GM12801 (cell line): ENCODE data around the gene MDFI.

ENCODE experiments used
- CTCF ChIP-seq: IDR thresholded peaks from one replicate; pipeline ENCODE4 v1.5.1; 2011; ENCODE audit warnings: control low read depth; ENCODE audit not compliant: insufficient read length; ENCODE audit errors: extremely low read depth

The MDFI gene

GRCh38 chr6:41683273-41683522 is 44.9 kb downstream of the MDFI start:
- TF ChIP-seq CTCF = no peak

GRCh38 chr6:41683523-41684310 is 45.4 kb downstream of the MDFI start:
- TF ChIP-seq CTCF = no peak

- no peak for TF ChIP-seq CTCF
These were observed 46.3 kb downstream of the MDFI start for GRCh38 chr6:41684311-41685180.

GRCh38 chr6:41685641-41686380 is 47.5 kb downstream of the MDFI start:
- TF ChIP-seq CTCF = no peak

GRCh38 chr6:41687501-41688175 is 49.4 kb downstream of the MDFI start:
- no peak for TF ChIP-seq CTCF

- no peak for TF ChIP-seq CTCF
These were observed 50.1 kb downstream of the MDFI start for GRCh38 chr6:41688256-41688965.
